ENCODE measurements around the gene C1orf94.

C1orf94 gene

GRCh38 chr1:34131396-34132160 is 45.1 kb upstream of the C1orf94 start:
- TF ChIP-seq, protein P1, sequence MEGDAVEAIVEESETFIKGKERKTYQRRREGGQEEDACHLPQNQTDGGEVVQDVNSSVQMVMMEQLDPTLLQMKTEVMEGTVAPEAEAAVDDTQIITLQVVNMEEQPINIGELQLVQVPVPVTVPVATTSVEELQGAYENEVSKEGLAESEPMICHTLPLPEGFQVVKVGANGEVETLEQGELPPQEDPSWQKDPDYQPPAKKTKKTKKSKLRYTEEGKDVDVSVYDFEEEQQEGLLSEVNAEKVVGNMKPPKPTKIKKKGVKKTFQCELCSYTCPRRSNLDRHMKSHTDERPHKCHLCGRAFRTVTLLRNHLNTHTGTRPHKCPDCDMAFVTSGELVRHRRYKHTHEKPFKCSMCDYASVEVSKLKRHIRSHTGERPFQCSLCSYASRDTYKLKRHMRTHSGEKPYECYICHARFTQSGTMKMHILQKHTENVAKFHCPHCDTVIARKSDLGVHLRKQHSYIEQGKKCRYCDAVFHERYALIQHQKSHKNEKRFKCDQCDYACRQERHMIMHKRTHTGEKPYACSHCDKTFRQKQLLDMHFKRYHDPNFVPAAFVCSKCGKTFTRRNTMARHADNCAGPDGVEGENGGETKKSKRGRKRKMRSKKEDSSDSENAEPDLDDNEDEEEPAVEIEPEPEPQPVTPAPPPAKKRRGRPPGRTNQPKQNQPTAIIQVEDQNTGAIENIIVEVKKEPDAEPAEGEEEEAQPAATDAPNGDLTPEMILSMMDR (IDR thresholded peaks at IDR 0.05; ENCODE audit: extremely low read depth, insufficient read depth, missing control alignments) = no peak
- DNase-seq (ENCODE audit: low spot score) = no peak
- in situ Hi-C loops (cut with MboI; ENCODE audit: low pct_unique_long_range_greater_than_20kb, low sequenced_read_pairs, unreplicated experiment) = no loop called here

GRCh38 chr1:34132161-34132420 is 44.6 kb upstream of the C1orf94 start:
- no peak for DNase-seq (ENCODE audit: low spot score)
- in situ Hi-C loops (cut with MboI; ENCODE audit: low pct_unique_long_range_greater_than_20kb, low sequenced_read_pairs, unreplicated experiment) = no loop called here

GRCh38 chr1:34137411-34137810 is 39.3 kb upstream of the C1orf94 start:
- TF ChIP-seq, protein P1 (IDR thresholded peaks at IDR 0.05; ENCODE audit: extremely low read depth, insufficient read depth, missing control alignments) = no peak
- no peak for DNase-seq (ENCODE audit: low spot score)
- in situ Hi-C loops (cut with MboI; ENCODE audit: low pct_unique_long_range_greater_than_20kb, low sequenced_read_pairs, unreplicated experiment) = no loop called here

More at GRCh38 chr1:34132161-34132420, 44.6 kb upstream of the C1orf94 start:
- TF ChIP-seq, protein P1 (IDR thresholded peaks at IDR 0.05; ENCODE audit: extremely low read depth, insufficient read depth, missing control alignments) = no peak

DNA sequence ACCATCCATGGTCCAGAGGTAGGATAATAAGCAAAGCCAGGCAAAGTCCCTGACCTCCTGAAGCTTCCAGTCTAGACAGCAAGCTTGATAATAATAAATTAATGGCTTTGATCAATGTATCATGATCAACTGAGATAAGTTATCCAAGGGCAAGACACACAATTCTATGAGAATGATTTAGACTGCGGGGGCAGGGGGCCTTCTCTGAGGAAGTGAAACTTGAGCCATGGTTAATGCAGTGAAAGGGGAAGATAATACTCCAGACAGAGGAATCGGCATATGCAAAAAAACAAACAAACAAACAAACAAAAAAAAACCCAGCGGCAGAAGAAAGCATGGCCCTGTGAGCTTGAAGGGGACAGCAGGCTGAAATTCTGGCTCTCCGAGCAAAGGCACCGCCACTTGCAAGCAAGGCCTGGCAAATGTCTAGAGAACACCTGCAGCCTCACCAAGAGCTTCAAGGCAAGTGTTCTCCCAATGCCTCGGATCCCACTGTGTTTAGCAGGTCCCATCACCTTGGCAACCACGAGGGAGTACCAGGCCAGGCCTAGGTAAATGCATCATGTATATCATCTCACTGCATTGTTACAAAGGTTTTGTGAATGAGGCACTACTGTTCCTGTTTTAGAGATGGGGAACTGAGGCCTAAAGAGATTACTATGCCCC is 36.6 kb upstream of the C1orf94 start:
- TF ChIP-seq, protein P1 (IDR thresholded peaks at IDR 0.05; ENCODE audit: extremely low read depth, insufficient read depth, missing control alignments) = no peak
- in situ Hi-C loops (cut with MboI; ENCODE audit: low pct_unique_long_range_greater_than_20kb, low sequenced_read_pairs, unreplicated experiment) = no loop called here
- DNase-seq (ENCODE audit: low spot score) = no peak

- in situ Hi-C loops (cut with MboI; ENCODE audit: low pct_unique_long_range_greater_than_20kb, low sequenced_read_pairs, unreplicated experiment) = no loop called here
- TF ChIP-seq, protein P1 (IDR thresholded peaks at IDR 0.05; ENCODE audit: extremely low read depth, insufficient read depth, missing control alignments) = no peak
- no peak for DNase-seq (ENCODE audit: low spot score)
These were observed 32.7 kb upstream of the C1orf94 start for GRCh38 chr1:34143975-34144374.

GRCh38 chr1:34144766-34145165 is 31.9 kb upstream of the C1orf94 start:
- in situ Hi-C loops (cut with MboI; ENCODE audit: low pct_unique_long_range_greater_than_20kb, low sequenced_read_pairs, unreplicated experiment) = no loop called here
- DNase-seq (ENCODE audit: low spot score) = no peak
- TF ChIP-seq, protein P1 (IDR thresholded peaks at IDR 0.05; ENCODE audit: extremely low read depth, insufficient read depth, missing control alignments) = no peak

Data from GM13977 (cell line).